Tibial artery (tissue), 4 donors: ENCODE measurements around the gene C19orf67.
A peak's percentile ranks its signal among the peaks of the same experiment; 100 is the strongest.

Source experiments
- DNase-seq, 2 donors: peaks; one replicate each; pipeline ENCODE4 v3.0.0-alpha.2; 2019
- H3K27ac ChIP-seq, 2 donors: fragments of 200-600 bp; sonication (generic) in 1 of 2; 1 replicate in 1 of 2; 2 replicates in 1 of 2; pipeline ENCODE4 v1.5.1; 2018 to 2019; ENCODE audit warnings: mild to moderate bottlenecking in 1 of 2
- H3K27me3 ChIP-seq, 2 donors: fragments of 200-600 bp; sonication (generic) in 1 of 2; one replicate each; pipeline versions ENCODE4 v1.5.1 to v1.6.0; 2016 to 2019
- H3K36me3 ChIP-seq, 3 donors: fragments of 200-600 bp; sonication (generic) in 2 of 3; one replicate each; pipeline ENCODE4 v1.5.1; 2016 to 2019; ENCODE audit warnings: mild to moderate bottlenecking in 2 of 3
- H3K4me1 ChIP-seq, 4 donors: fragments of 200-600 bp; sonication (generic) in 2 of 4; 1 replicate in 3 of 4; 2 replicates in 1 of 4; pipeline ENCODE4 v1.5.1; 2016 to 2019
- H3K4me3 ChIP-seq, 2 donors: fragments of 200-600 bp; sonication (generic) in 1 of 2; 1 replicate in 1 of 2; 2 replicates in 1 of 2; pipeline ENCODE4 v1.5.1; 2018 to 2019; ENCODE audit warnings: mild to moderate bottlenecking in 2 of 2
- H3K9me3 ChIP-seq, 3 donors: fragments of 200-600 bp; sonication (generic) in 1 of 3; one replicate each; pipeline ENCODE4 v1.5.1; 2016 to 2019
- CTCF ChIP-seq, 2 experiments: fragments of 200-600 bp in 1 of 2; fragments of 450-650 bp in 1 of 2; IDR thresholded peaks; one replicate each; pipeline ENCODE4 v1.5.1; 2017 to 2019; ENCODE audit warnings: antibody characterized with exemption in 2 of 2, mild to moderate bottlenecking in 1 of 2, moderate library complexity in 1 of 2
- intact Hi-C: fragments of 100-400 bp; cut with DNase I; formaldehyde crosslinking; loops from one replicate; pipeline ENCODE4 v1.15.0; 2023; ENCODE audit warnings: low total_unique reads

Gene C19orf67

GRCh38 chr19:14058182-14059092, 27.1 kb downstream of the C19orf67 start:
- H3K27me3 ChIP-seq: peaks cover 0 to 61% of the 10 kb centered on the region in 2 donors
- peaks cover 0 to 20% (median 10%) of the 10 kb centered on the region in 4 donors for H3K4me1 ChIP-seq
- H3K36me3 ChIP-seq: no peaks in the 10 kb centered on the region
- peak overlapping the region in 1 of 2 donors; percentile 51 for H3K4me3 ChIP-seq
- no peak overlapping the region for H3K27ac ChIP-seq
- intact Hi-C loops: loop anchor here (10.0 kb wide), 1 partner anchor 464 kb away; no protein-coding TSS in a partner anchor
- no peak for TF ChIP-seq CTCF (IDR thresholded peaks at IDR 0.05)
- H3K9me3 ChIP-seq: no peaks in the 10 kb centered on the region
- DNase-seq: no peak

GRCh38 chr19:14056741-14057356, 28.7 kb downstream of the C19orf67 start:
- H3K27me3 ChIP-seq: peaks cover 0 to 50% of the 10 kb centered on the region in 2 donors
- H3K9me3 ChIP-seq: no peaks in the 10 kb centered on the region
- intact Hi-C loops: loop anchor here (10.0 kb wide), 1 partner anchor 462 kb away; no protein-coding TSS in a partner anchor
- DNase-seq: no peak
- peaks cover 0 to 9% (median 0%) of the 10 kb centered on the region in 3 donors for H3K36me3 ChIP-seq
- TF ChIP-seq CTCF (IDR thresholded peaks at IDR 0.05): no peak
- peaks cover 0 to 20% (median 10%) of the 10 kb centered on the region in 4 donors for H3K4me1 ChIP-seq
- H3K4me3 ChIP-seq: peak overlapping the region; percentile 32 to 51
- H3K27ac ChIP-seq: no peak overlapping the region

- Histone ChIP-seq H3K4me1 (peaks cover 0 to 20% (median 10%) of the 10 kb centered on the region in 4 donors), H3K27me3 (peaks cover 0 to 43% of the 10 kb centered on the region in 2 donors), H3K9me3 (no peaks in the 10 kb centered on the region), H3K27ac (no peak overlapping the region), H3K4me3 (no peak overlapping the region), H3K36me3 (peaks cover 0 to 14% (median 0%) of the 10 kb centered on the region in 3 donors)
- intact Hi-C loops: loop anchor here (10.0 kb wide), 1 partner anchor 461 kb away; no protein-coding TSS in a partner anchor
- no peak for DNase-seq
- no peak for TF ChIP-seq CTCF (IDR thresholded peaks at IDR 0.05)
These were observed 29.4 kb downstream of the C19orf67 start for GRCh38 chr19:14056069-14056666.

GRCh38 chr19:14055396-14055795, 30.2 kb downstream of the C19orf67 start:
- no peak for TF ChIP-seq CTCF (IDR thresholded peaks at IDR 0.05)
- Histone ChIP-seq H3K27me3 (peaks cover 0 to 35% of the 10 kb centered on the region in 2 donors), H3K36me3 (peaks cover 0 to 14% (median 0%) of the 10 kb centered on the region in 3 donors), H3K27ac (no peak overlapping the region), H3K4me1 (peaks cover 0 to 20% (median 10%) of the 10 kb centered on the region in 4 donors), H3K4me3 (no peak overlapping the region), H3K9me3 (no peaks in the 10 kb centered on the region)
- no peak for DNase-seq
- intact Hi-C loops: loop anchor here (10.0 kb wide), 1 partner anchor 461 kb away; no protein-coding TSS in a partner anchor

- H3K4me3 ChIP-seq: no peak overlapping the region
- intact Hi-C loops: loop anchor here (10.0 kb wide), 1 partner anchor 460 kb away; no protein-coding TSS in a partner anchor
- no peak for TF ChIP-seq CTCF (IDR thresholded peaks at IDR 0.05)
These were observed 30.9 kb downstream of the C19orf67 start for GRCh38 chr19:14054721-14055120.

More at GRCh38 chr19:14054721-14055120, 30.9 kb downstream of the C19orf67 start:
- Histone ChIP-seq H3K36me3 (peaks cover 0 to 14% (median 0%) of the 10 kb centered on the region in 3 donors), H3K27ac (no peak overlapping the region), H3K9me3 (no peaks in the 10 kb centered on the region), H3K4me1 (peaks cover 0 to 20% (median 10%) of the 10 kb centered on the region in 4 donors), H3K27me3 (peaks cover 0 to 29% of the 10 kb centered on the region in 2 donors)
- no peak for DNase-seq
